HUDEP-2 (cell line): ENCODE results near the gene HLCS.

ENCODE experiments used
- DNase-seq, 76 experiments: peaks; one replicate each; lab custom pipeline; 2025; ENCODE audit not compliant: unreplicated experiment in 76 of 76; lab: John Stamatoyannopoulos, UW

HLCS gene

GRCh38 chr21:36917471-36918158 is 48.9 kb downstream of the HLCS start:
- DNase-seq = peak in 11 of 76 experiments; percentile 2 to 33 (median 12)

GRCh38 chr21:36916718-36917117 is 49.8 kb downstream of the HLCS start:
- no peak for DNase-seq

GRCh38 chr21:36915696-36916245 is 50.7 kb downstream of the HLCS start:
- no peak for DNase-seq

- no peak for DNase-seq
These were observed 51.3 kb downstream of the HLCS start for GRCh38 chr21:36915014-36915695.

GRCh38 chr21:36914244-36915013 is 52.0 kb downstream of the HLCS start:
- DNase-seq = no peak

- DNase-seq = no peak
These were observed 53.0 kb downstream of the HLCS start for GRCh38 chr21:36913247-36914169.

GRCh38 chr21:36910581-36911307 is 55.7 kb downstream of the HLCS start:
- no peak for DNase-seq

- DNase-seq = no peak
These were observed 56.4 kb downstream of the HLCS start for GRCh38 chr21:36909901-36910561.

GRCh38 chr21:36909423-36909822 is 57.0 kb downstream of the HLCS start:
- DNase-seq = no peak

- DNase-seq = no peak
These were observed 58.1 kb downstream of the HLCS start for GRCh38 chr21:36908260-36908908.

- DNase-seq = no peak
These were observed 62.3 kb downstream of the HLCS start for GRCh38 chr21:36904093-36904666.

GRCh38 chr21:36902793-36903192 is 63.7 kb downstream of the HLCS start:
- DNase-seq = no peak

- no peak for DNase-seq
These were observed 64.1 kb downstream of the HLCS start for GRCh38 chr21:36902331-36902730.

GRCh38 chr21:36901575-36901974 is 64.9 kb downstream of the HLCS start:
- no peak for DNase-seq

- DNase-seq = no peak
These were observed 72.9 kb downstream of the HLCS start for GRCh38 chr21:36893581-36893980.

GRCh38 chr21:36892201-36892600 is 74.3 kb downstream of the HLCS start:
- no peak for DNase-seq

- DNase-seq = peak in 66 of 76 experiments; percentile 9 to 76 (median 44)
These were observed 74.8 kb downstream of the HLCS start for GRCh38 chr21:36891692-36892091.

GRCh38 chr21:36891121-36891520 is 75.3 kb downstream of the HLCS start:
- no peak for DNase-seq
